ENCODE results near the gene PRSS50.

Gene PRSS50

GRCh38 chr3:46667657-46668056, 50.0 kb downstream of the PRSS50 start:
- no peak for DNase-seq

GRCh38 chr3:46667061-46667621, 50.5 kb downstream of the PRSS50 start:
- DNase-seq, result no peak

DNA sequence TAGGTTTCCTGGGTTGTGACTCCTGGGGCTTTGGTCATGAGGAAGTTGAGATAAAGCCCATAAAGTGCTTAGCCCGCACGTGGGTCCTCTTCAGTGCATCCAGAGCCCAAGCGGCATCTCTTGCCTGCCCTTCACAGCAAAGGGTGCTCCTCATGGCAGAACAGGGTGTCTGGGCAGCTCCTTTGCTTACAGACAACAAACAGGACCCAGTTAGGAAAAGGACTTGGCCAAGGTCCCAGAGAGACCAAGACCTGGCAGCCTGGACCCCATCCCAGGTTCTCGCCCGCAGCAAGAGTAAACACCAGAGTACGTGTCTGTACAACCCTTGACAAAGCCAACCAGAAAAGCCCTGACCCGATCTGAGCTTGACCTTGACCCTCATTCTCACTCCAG, 51.2 kb downstream of the PRSS50 start:
- DNase-seq, result no peak

DNA sequence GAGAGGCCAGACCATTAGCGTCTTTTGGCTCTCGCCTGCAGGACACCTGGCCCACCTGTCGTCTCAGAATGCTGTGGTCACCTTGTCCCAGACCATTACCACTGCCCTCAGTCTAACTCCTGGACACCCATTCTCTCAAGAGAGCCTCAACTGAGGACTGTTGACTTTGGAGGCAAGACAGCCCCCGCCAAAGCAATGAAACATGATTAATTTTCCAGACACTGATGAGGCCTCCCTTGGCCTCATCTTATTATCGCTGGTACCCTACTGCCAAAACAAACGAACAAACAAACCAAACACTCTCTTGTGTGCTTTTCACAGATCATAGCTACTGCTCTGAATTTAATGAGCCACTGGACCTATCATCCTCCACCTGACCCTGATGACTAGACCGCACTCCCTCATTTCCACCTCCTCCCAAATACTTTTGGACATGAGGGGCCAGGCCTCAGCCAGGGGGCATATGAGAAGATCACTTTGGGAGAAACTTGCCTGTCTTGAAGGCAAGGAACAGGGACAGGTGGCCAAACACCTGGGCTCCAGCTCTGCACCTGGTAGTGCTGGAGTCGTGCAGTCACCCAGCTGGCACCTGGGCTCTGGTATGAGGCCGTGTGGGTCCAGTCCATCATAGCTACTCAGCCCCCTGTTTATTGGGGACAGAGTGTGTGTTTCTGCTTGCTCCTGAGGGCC, 51.8 kb downstream of the PRSS50 start:
- no peak for DNase-seq

DNA sequence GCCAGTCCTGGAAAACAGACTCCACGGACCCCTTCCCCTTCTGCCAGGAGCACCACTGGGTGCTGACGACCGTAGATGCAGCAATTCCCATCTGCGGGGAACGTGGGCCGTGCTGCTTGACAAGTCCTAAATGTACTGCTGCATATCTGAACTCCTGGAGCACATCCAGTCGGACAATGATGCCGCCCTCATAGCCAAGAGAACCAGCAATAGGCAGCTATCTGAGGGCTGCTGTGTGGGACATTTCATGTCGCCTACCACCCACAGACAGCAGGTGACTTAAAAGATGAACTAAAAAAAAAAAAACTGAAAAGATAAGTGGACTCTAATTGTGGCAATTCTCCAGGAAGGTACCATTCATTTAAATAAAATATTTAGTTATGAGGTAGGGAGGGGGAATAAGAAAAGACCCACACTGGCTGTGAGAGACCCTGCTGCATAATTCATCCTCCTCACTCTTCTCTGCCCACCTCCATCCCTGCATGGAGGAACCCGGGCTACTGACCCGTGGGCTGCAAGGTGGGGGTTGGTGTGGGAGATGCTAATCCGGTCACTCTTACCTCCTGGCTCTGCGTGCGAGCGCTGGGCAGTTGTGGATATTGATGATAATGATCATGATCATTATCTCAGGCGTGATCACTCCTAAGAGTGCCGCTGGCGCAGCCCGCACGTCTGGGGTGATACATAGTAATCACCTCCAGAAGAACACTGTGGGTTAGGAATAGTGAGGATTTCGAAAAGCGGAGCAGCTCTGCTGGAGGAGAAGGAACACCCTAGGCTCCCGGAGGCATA, 52.5 kb downstream of the PRSS50 start:
- no peak for DNase-seq

GRCh38 chr3:46664188-46664970, 53.3 kb downstream of the PRSS50 start:
- no peak for DNase-seq

- peak; percentile 15 for DNase-seq
Observed at GRCh38 chr3:46663591-46664135, 54.0 kb downstream of the PRSS50 start.

DNA sequence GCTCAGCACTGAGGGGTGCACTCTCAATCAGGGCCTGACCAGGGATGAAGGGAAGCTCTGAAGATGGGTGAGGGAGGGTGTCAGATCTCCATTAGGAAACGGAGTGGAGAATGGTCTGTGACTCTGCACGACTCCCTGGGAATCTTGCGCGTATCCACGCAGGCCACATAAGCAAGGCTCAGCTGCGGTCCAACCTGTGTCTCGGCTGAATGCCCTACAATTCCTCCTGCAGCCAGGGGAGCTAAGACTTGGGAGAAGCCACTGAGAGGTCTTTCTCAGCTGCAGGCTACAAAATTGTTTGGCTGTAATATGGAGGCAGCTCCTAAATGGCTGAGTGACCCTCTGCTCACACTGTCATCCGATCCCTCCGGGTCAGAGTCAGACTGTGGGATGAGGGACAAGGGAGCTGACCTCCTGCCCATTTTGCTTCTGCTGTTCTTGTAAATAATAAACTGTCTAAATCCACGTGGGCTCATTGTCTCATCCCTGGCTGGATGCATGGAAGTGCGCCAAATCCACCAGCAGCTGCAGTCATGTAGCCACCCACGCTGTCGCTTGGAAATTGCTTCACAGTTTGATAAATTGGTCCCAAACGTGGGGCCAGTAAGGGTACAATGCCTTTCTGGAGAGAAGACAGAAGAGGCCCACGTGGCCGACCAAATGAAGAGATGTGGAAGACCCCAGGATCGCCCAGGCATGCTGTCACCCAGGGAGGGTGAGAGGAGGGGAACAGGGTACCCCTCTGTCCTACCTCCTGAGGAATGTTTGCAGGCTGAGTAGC, 54.7 kb downstream of the PRSS50 start:
- peak; percentile 41 for DNase-seq

Data from fibroblast of skin of right quadriceps (primary cell).